ENCODE measurements around the gene C4A.
"Not testable (repeated sequence)": the region's sequence is repeated elsewhere in the genome, so short reads cannot be mapped to it uniquely, and the experiment has no call there.

C4A gene

GRCh38 chr6:31981744-31982143, at the start of gene C4A:
C4A (plus strand) TSS chr6:31982057; CDS start chr6:31982108, 51 bp downstream.
- not testable (repeated sequence) for DNase-seq (ENCODE audit: low read depth in 3 of 3, low spot score in 1 of 3)

- DNase-seq (ENCODE audit: low read depth in 3 of 3, low spot score in 1 of 3): not testable (repeated sequence)
These were observed 49.7 kb upstream of the C4A start for GRCh38 chr6:31932137-31932536.

- no peak for DNase-seq (ENCODE audit: low read depth in 3 of 3, low spot score in 1 of 3)
These were observed 48.3 kb upstream of the C4A start for GRCh38 chr6:31933537-31933936.

GRCh38 chr6:31935021-31935420, 46.8 kb upstream of the C4A start:
- no peak for DNase-seq (ENCODE audit: low read depth in 3 of 3, low spot score in 1 of 3)

GRCh38 chr6:31935823-31936222, 46.0 kb upstream of the C4A start:
- no peak for DNase-seq (ENCODE audit: low read depth in 3 of 3, low spot score in 1 of 3)

- no peak for DNase-seq (ENCODE audit: low read depth in 3 of 3, low spot score in 1 of 3)
These were observed 41.6 kb upstream of the C4A start for GRCh38 chr6:31940256-31940664.

GRCh38 chr6:31943742-31944141, 38.1 kb upstream of the C4A start:
- DNase-seq (ENCODE audit: low read depth in 3 of 3, low spot score in 1 of 3): no peak

- DNase-seq (ENCODE audit: low read depth in 3 of 3, low spot score in 1 of 3): no peak
These were observed 36.7 kb upstream of the C4A start for GRCh38 chr6:31945154-31945506.

GRCh38 chr6:31945507-31946369, 36.1 kb upstream of the C4A start, which contains the start of gene CFB:
CFB (plus strand) TSS chr6:31946095; CDS start chr6:31946222, 127 bp downstream.
- no peak for DNase-seq (ENCODE audit: low read depth in 3 of 3, low spot score in 1 of 3)

GRCh38 chr6:31946370-31946885, 35.4 kb upstream of the C4A start:
- no peak for DNase-seq (ENCODE audit: low read depth in 3 of 3, low spot score in 1 of 3)

GRCh38 chr6:31947070-31947675, 34.7 kb upstream of the C4A start:
- no peak for DNase-seq (ENCODE audit: low read depth in 3 of 3, low spot score in 1 of 3)

- no peak for DNase-seq (ENCODE audit: low read depth in 3 of 3, low spot score in 1 of 3)
These were observed 34.0 kb upstream of the C4A start for GRCh38 chr6:31947864-31948263.

- DNase-seq (ENCODE audit: low read depth in 3 of 3, low spot score in 1 of 3): no peak
These were observed 33.6 kb upstream of the C4A start for GRCh38 chr6:31948306-31948705.

GRCh38 chr6:31948753-31949413, 33.0 kb upstream of the C4A start:
- DNase-seq (ENCODE audit: low read depth in 3 of 3, low spot score in 1 of 3): no peak

GRCh38 chr6:31949926-31950548, 31.8 kb upstream of the C4A start:
- no peak for DNase-seq (ENCODE audit: low read depth in 3 of 3, low spot score in 1 of 3)

GRCh38 chr6:31952140-31952805, 29.6 kb upstream of the C4A start:
- DNase-seq (ENCODE audit: low read depth in 3 of 3, low spot score in 1 of 3): no peak

- DNase-seq (ENCODE audit: low read depth in 3 of 3, low spot score in 1 of 3): no peak
These were observed 29.0 kb upstream of the C4A start for GRCh38 chr6:31952890-31953289.

- no peak for DNase-seq (ENCODE audit: low read depth in 3 of 3, low spot score in 1 of 3)
These were observed 27.3 kb upstream of the C4A start for GRCh38 chr6:31954511-31954910.

- DNase-seq (ENCODE audit: low read depth in 3 of 3, low spot score in 1 of 3): no peak
These were observed 25.1 kb upstream of the C4A start for GRCh38 chr6:31956796-31957195.

- no peak for DNase-seq (ENCODE audit: low read depth in 3 of 3, low spot score in 1 of 3)
These were observed 23.5 kb upstream of the C4A start for GRCh38 chr6:31958412-31958740.

Measured in stimulated activated CD4-positive, alpha-beta T cell treated with anti-CD3 and anti-CD28 coated beads, TNF-alpha, amount 100 ng/mL, for 1 hour (primary cell).